ENCODE measurements around the gene TUBGCP6. TPM values are rescaled to one million over a fixed set of nuclear protein-coding genes. Genes with fewer than 3 reads are reported as not detected.

Gene TUBGCP6
- total and polyA plus RNA-seq, 9 donors = 7.5 to 52.2 (median 40.8) TPM

- TF ChIP-seq EP300 (IDR thresholded peaks at IDR 0.05) (no peak), CTCF (IDR thresholded peaks at IDR 0.05) (peak in 1 of 3 donors; percentile 16)
- peak overlapping the region; percentile 2 for H3K4me3 ChIP-seq
- intact Hi-C loops (cut with DNase I) = loop anchor here in 2 of 4 donors (5.0 kb wide), 1 partner anchor 70 kb away; no protein-coding TSS in a partner anchor
- WGBS, 3 donors = 7 to 29% (median 22%) methylated on average over 43 to 75 of the region's 75 CpGs
- no peaks in the 10 kb centered on the region for H3K36me3 ChIP-seq
- H3K9me3 ChIP-seq = no peaks in the 10 kb centered on the region
- peak; percentile 77 to 86 (median 85) for DNase-seq
- no peaks in the 10 kb centered on the region for H3K27me3 ChIP-seq
- H3K27ac ChIP-seq = peak overlapping the region in 1 of 2 donors; percentile 55
- H3K4me1 ChIP-seq (ENCODE audit: insufficient read depth) = peaks cover 26% of the 10 kb centered on the region
Measured at GRCh38 chr22:50267591-50268390, 23.0 kb upstream of the TUBGCP6 start.

- H3K27ac ChIP-seq = peak overlapping the region in 1 of 2 donors; percentile 40
- no peaks in the 10 kb centered on the region for H3K36me3 ChIP-seq
- no peak overlapping the region for H3K4me3 ChIP-seq
- intact Hi-C loops (cut with DNase I) = loop anchor here in 2 of 4 donors (5.0 kb wide), 1 partner anchor 70 kb away; no protein-coding TSS in a partner anchor
- no peaks in the 10 kb centered on the region for H3K9me3 ChIP-seq
- DNase-seq = no peak
- H3K4me1 ChIP-seq (ENCODE audit: insufficient read depth) = peaks cover 26% of the 10 kb centered on the region
- WGBS, 3 donors = 52 to 82% (median 71%) methylated on average over 20 to 37 of the region's 37 CpGs
- no peaks in the 10 kb centered on the region for H3K27me3 ChIP-seq
- TF ChIP-seq CTCF (IDR thresholded peaks at IDR 0.05) (no peak), EP300 (IDR thresholded peaks at IDR 0.05) (no peak), POLR2A (IDR thresholded peaks at IDR 0.05) (no peak)
Measured at GRCh38 chr22:50266994-50267393, 22.2 kb upstream of the TUBGCP6 start.

- no peaks in the 10 kb centered on the region for H3K27me3 ChIP-seq
- no peak overlapping the region for H3K4me3 ChIP-seq
- no peaks in the 10 kb centered on the region for H3K36me3 ChIP-seq
- no peak for TF ChIP-seq POLR2A (IDR thresholded peaks at IDR 0.05)
- no peak for TF ChIP-seq CTCF (IDR thresholded peaks at IDR 0.05)
- TF ChIP-seq EP300 (IDR thresholded peaks at IDR 0.05) = no peak
- intact Hi-C loops (cut with DNase I) = loop anchor here in 2 of 4 donors (5.0 kb wide), 1 partner anchor 72 kb away; no protein-coding TSS in a partner anchor
- no peak for DNase-seq
- H3K9me3 ChIP-seq = no peaks in the 10 kb centered on the region
- WGBS, 3 donors = 81 to 86% (median 84%) methylated on average over 13 to 15 of the region's 15 CpGs
- no peak overlapping the region for H3K27ac ChIP-seq
- H3K4me1 ChIP-seq (ENCODE audit: insufficient read depth) = peaks cover 23% of the 10 kb centered on the region
Measured at GRCh38 chr22:50264946-50265669, 20.3 kb upstream of the TUBGCP6 start.

- Histone ChIP-seq H3K9me3 (no peaks in the 10 kb centered on the region), H3K27ac (no peak overlapping the region), H3K36me3 (no peaks in the 10 kb centered on the region), H3K4me1 (ENCODE audit: insufficient read depth) (peaks cover 17% of the 10 kb centered on the region), H3K4me3 (no peak overlapping the region), H3K27me3 (no peaks in the 10 kb centered on the region)
- TF ChIP-seq CTCF (IDR thresholded peaks at IDR 0.05) = no peak
- no peak for TF ChIP-seq EP300 (IDR thresholded peaks at IDR 0.05)
- no peak for DNase-seq
- intact Hi-C loops (cut with DNase I) = no loop called here
- WGBS, 3 donors = 84 to 91% (median 86%) methylated on average over 13 to 15 of the region's 15 CpGs
Measured at GRCh38 chr22:50264104-50264745, 19.4 kb upstream of the TUBGCP6 start.
